Measurements from ENCODE around the gene THAP8.

THAP8 gene

GRCh38 chr19:36090910-36091695 is 37.0 kb upstream of the THAP8 start:
- no peaks in the 10 kb centered on the region for H3K4me1 ChIP-seq (ENCODE audit: insufficient read depth, low read length, poor library complexity, severe bottlenecking)
- H3F3A ChIP-seq (ENCODE audit: low read depth) = no peaks in the 10 kb centered on the region
- no peak overlapping the region for H3K4me2 ChIP-seq (ENCODE audit: low read depth, low read length, poor library complexity, severe bottlenecking)
- no peaks in the 10 kb centered on the region for H3K27me3 ChIP-seq (ENCODE audit: insufficient read depth, low read length, poor library complexity, severe bottlenecking)
- no peaks in the 10 kb centered on the region for H4K20me1 ChIP-seq (ENCODE audit: insufficient read depth, low read length, poor library complexity, severe bottlenecking)
- TF ChIP-seq EZH2phosphoT487 (IDR thresholded peaks at IDR 0.05; ENCODE audit: borderline replicate concordance) = no peak
- no peak overlapping the region for H3K4me3 ChIP-seq (ENCODE audit: low read length, poor library complexity, severe bottlenecking)
- H2AFZ ChIP-seq (ENCODE audit: low read length) = no peak overlapping the region
- H3K9ac ChIP-seq (ENCODE audit: low read depth, low read length, poor library complexity, severe bottlenecking) = no peak overlapping the region
- no peaks in the 10 kb centered on the region for H3K9me3 ChIP-seq (ENCODE audit: insufficient read depth, low read depth, low read length)
- H3K9me2 ChIP-seq (replicated peaks; ENCODE audit: low read depth, low read length) = no peaks in the 10 kb centered on the region
- H3K79me2 ChIP-seq (ENCODE audit: insufficient read depth, low read length) = no peaks in the 10 kb centered on the region
- peaks cover 84% of the 10 kb centered on the region; the same call in 1 of the 2 replicates for H3K36me3 ChIP-seq (ENCODE audit: insufficient read depth, low read length)

- Histone ChIP-seq H3K36me3 (ENCODE audit: insufficient read depth, low read length) (peaks cover 87% of the 10 kb centered on the region; the same call in 1 of the 2 replicates), H4K20me1 (ENCODE audit: insufficient read depth, low read length, poor library complexity, severe bottlenecking) (no peaks in the 10 kb centered on the region)
- TF ChIP-seq EZH2phosphoT487 (IDR thresholded peaks at IDR 0.05; ENCODE audit: borderline replicate concordance) (no peak), CTCF (conservative IDR thresholded peaks at IDR 0.05; ENCODE audit: low read length) (no peak)
These were observed 35.8 kb upstream of the THAP8 start for GRCh38 chr19:36089847-36090246.

GRCh38 chr19:36086326-36086725 is 32.2 kb upstream of the THAP8 start:
- Histone ChIP-seq H4K20me1 (ENCODE audit: insufficient read depth, low read length, poor library complexity, severe bottlenecking) (no peaks in the 10 kb centered on the region), H3K9me3 (ENCODE audit: insufficient read depth, low read depth, low read length) (no peaks in the 10 kb centered on the region), H3F3A (ENCODE audit: low read depth) (no peaks in the 10 kb centered on the region), H3K9me2 (replicated peaks; ENCODE audit: low read depth, low read length) (no peaks in the 10 kb centered on the region), H2AFZ (ENCODE audit: low read length) (no peak overlapping the region), H3K4me3 (ENCODE audit: low read length, poor library complexity, severe bottlenecking) (no peak overlapping the region), H3K4me1 (ENCODE audit: insufficient read depth, low read length, poor library complexity, severe bottlenecking) (no peaks in the 10 kb centered on the region), H3K79me2 (ENCODE audit: insufficient read depth, low read length) (no peaks in the 10 kb centered on the region), H3K27me3 (ENCODE audit: insufficient read depth, low read length, poor library complexity, severe bottlenecking) (no peaks in the 10 kb centered on the region), H3K4me2 (ENCODE audit: low read depth, low read length, poor library complexity, severe bottlenecking) (no peak overlapping the region), H3K9ac (ENCODE audit: low read depth, low read length, poor library complexity, severe bottlenecking) (no peak overlapping the region), H3K36me3 (ENCODE audit: insufficient read depth, low read length) (peaks cover 92% of the 10 kb centered on the region; the same call in 1 of the 2 replicates)
- TF ChIP-seq EZH2phosphoT487 (IDR thresholded peaks at IDR 0.05; ENCODE audit: borderline replicate concordance) (no peak), CTCF (conservative IDR thresholded peaks at IDR 0.05; ENCODE audit: low read length) (no peak)

More at GRCh38 chr19:36089847-36090246, 35.8 kb upstream of the THAP8 start:
- H3K27me3 ChIP-seq (ENCODE audit: insufficient read depth, low read length, poor library complexity, severe bottlenecking) = no peaks in the 10 kb centered on the region
- no peak overlapping the region for H3K4me2 ChIP-seq (ENCODE audit: low read depth, low read length, poor library complexity, severe bottlenecking)
- H3K4me3 ChIP-seq (ENCODE audit: low read length, poor library complexity, severe bottlenecking) = no peak overlapping the region
- no peaks in the 10 kb centered on the region for H3K79me2 ChIP-seq (ENCODE audit: insufficient read depth, low read length)
- no peaks in the 10 kb centered on the region for H3F3A ChIP-seq (ENCODE audit: low read depth)
- H3K9ac ChIP-seq (ENCODE audit: low read depth, low read length, poor library complexity, severe bottlenecking) = no peak overlapping the region
- H2AFZ ChIP-seq (ENCODE audit: low read length) = no peak overlapping the region
- no peaks in the 10 kb centered on the region for H3K9me3 ChIP-seq (ENCODE audit: insufficient read depth, low read depth, low read length)
- H3K9me2 ChIP-seq (replicated peaks; ENCODE audit: low read depth, low read length) = no peaks in the 10 kb centered on the region
- no peaks in the 10 kb centered on the region for H3K4me1 ChIP-seq (ENCODE audit: insufficient read depth, low read length, poor library complexity, severe bottlenecking)

Measured in Loucy (cell line).